Measurements from ENCODE around the gene AQP1.

- TF ChIP-seq POLR2A (IDR thresholded peaks at IDR 0.05; ENCODE audit: control extremely low read depth in 1 of 2, low read depth in 2 of 2, low read length in 2 of 2) (no peak), CTCF (IDR thresholded peaks at IDR 0.05; ENCODE audit: control extremely low read depth in 1 of 3, insufficient read depth in 1 of 3, low read depth in 1 of 3, low read length in 3 of 3) (no peak), SRF (IDR thresholded peaks at IDR 0.05; ENCODE audit: low read depth, low read length) (no peak), ATF3 (IDR thresholded peaks at IDR 0.05; ENCODE audit: insufficient read depth, low read depth, low read length) (no peak), PHF8 (conservative IDR thresholded peaks at IDR 0.05; ENCODE audit: low read depth, low read length) (no peak), EZH2 (IDR thresholded peaks at IDR 0.05; ENCODE audit: low read depth, low read length, severe bottlenecking) (no peak), POLR2AphosphoS5 (IDR thresholded peaks at IDR 0.05; ENCODE audit: low read depth, low read length) (no peak), EGR1 (IDR thresholded peaks at IDR 0.05; ENCODE audit: borderline replicate concordance, low read depth, low read length) (no peak), YY1 (IDR thresholded peaks at IDR 0.05; ENCODE audit: low read depth, low read length) (no peak), SP4 (IDR thresholded peaks at IDR 0.05; ENCODE audit: low read length) (no peak), EP300 (IDR thresholded peaks at IDR 0.05; ENCODE audit: borderline replicate concordance in 1 of 2, low read depth in 2 of 2, low read length in 2 of 2) (no peak)
Observed at GRCh38 chr7:30873207-30873606, 38.4 kb upstream of the AQP1 start.
